AG09309 (cell line): ENCODE data around the gene GARRE1.

ENCODE experiments used
- DNase-seq: peaks from one replicate; pipeline ENCODE4 v3.0.0-alpha.2; 2010; ENCODE audit warnings: low read depth
- H3K4me3 ChIP-seq: 2 replicates; pipeline ENCODE4 v1.5.1; 2011; ENCODE audit warnings: mild to moderate bottlenecking, low read depth, low read length, moderate library complexity; ENCODE audit not compliant: control insufficient read depth
- CTCF ChIP-seq: IDR thresholded peaks from 2 replicates; pipeline ENCODE4 v1.5.1; 2011; ENCODE audit warnings: mild to moderate bottlenecking, low read depth, low read length, inconsistent platforms; ENCODE audit not compliant: insufficient read depth, control insufficient read depth; ENCODE audit errors: missing control alignments

Gene GARRE1

DNA sequence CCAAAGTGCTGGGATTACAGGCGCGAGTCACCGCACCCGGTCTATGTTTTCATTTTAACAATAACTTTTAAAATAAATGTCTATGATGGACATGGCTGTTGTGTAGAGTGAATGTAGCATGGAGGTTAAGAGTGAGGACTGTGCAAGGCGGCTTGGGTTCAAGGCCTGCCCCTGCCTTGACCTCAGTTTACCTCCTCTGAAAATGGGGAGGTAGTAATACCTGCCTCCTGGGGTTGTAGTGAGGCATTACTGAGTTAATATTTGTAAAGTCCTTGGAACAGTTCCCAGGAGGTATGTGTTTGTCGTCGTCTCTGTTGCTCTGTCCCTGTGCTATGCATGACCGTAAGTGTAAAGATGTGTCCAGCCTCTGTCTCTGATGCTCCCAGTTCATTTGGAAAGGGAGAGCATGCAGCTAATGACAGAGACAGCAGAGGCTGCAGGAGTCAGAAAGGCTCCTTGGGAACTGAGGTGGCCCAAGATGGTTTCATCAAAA is 9.4 kb downstream of the GARRE1 start:
- no peak overlapping the region for H3K4me3 ChIP-seq
- no peak for TF ChIP-seq CTCF
- DNase-seq = no peak

- TF ChIP-seq CTCF = no peak
- DNase-seq = no peak
- no peak overlapping the region for H3K4me3 ChIP-seq
Observed at GRCh38 chr19:34265221-34265650, 10.9 kb downstream of the GARRE1 start.

- DNase-seq = no peak
- no peak overlapping the region for H3K4me3 ChIP-seq
- no peak for TF ChIP-seq CTCF
Observed at GRCh38 chr19:34269081-34269480, 14.7 kb downstream of the GARRE1 start.

- DNase-seq = no peak
- TF ChIP-seq CTCF = no peak
- no peak overlapping the region for H3K4me3 ChIP-seq
Observed at GRCh38 chr19:34269489-34269888, 15.1 kb downstream of the GARRE1 start.

DNA sequence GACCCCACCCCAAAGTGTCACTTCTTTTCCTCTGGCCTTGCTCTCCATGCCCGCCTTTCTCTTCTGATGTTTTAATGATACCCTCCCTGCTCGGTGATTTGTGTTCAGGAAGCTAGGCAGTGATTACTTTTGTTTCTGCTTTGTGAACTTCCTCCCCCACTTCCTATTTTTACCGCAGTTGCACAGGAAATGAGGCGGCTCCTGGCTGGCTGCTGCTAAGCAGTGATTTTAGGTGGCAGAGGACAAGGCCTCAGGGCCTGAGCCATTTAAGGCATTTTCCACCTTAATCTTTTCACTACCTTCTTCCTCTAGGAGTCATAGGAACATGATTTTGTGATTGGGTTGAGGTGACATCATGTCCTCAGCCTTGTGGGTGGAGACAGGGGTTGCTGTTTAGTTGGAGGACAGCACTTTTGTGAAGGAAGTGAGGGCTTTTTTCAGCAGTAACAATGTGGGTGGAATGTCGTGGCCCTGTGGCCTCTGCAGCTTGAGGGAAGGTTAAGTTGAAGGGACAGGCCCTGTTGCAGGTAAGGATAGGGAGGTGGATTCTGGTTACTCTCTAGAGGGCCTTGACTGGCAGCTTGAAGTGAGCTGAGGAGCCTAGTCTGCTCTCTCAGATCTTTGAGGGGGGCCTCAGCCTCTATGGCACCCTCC is 15.7 kb downstream of the GARRE1 start:
- no peak overlapping the region for H3K4me3 ChIP-seq
- no peak for TF ChIP-seq CTCF
- DNase-seq = no peak

DNA sequence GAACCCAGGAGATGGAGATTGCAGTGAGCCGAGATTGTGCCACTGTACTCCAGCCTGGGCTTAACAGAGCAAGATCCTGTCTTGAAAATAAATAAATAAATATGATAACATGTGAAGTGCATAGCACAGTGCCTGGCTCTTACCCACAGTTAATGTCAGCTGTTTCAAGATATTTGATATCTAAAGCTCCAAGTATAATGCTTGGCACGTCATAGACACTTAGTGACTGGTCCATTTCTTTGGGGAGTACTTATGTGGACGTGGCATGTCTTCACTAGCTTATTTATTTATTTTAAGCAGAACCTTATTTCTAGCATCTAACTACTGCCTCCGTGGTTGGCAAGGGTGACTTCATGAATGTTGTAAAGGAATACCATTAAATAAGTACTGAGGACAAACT is 18.8 kb downstream of the GARRE1 start:
- H3K4me3 ChIP-seq = no peak overlapping the region
- no peak for TF ChIP-seq CTCF
- DNase-seq = no peak
